Smooth muscle cell (in vitro differentiated cells): Measurements from ENCODE around the gene KRT78. TPM values are rescaled to one million over a fixed set of nuclear protein-coding genes. Genes with fewer than 3 reads are reported as not detected.

Experiments
- DNase-seq: peaks from one replicate; lab custom pipeline; 2025; ENCODE audit not compliant: unreplicated experiment; lab: John Stamatoyannopoulos, UW
- H2AFZ ChIP-seq: fragments of 200-600 bp; sonication (generic); 2 replicates; pipeline ENCODE4 v1.6.0; 2016; ENCODE audit warnings: antibody characterized with exemption, low read depth, mild to moderate bottlenecking
- H3F3A ChIP-seq: fragments of 200-600 bp; sonication (generic); 2 replicates; pipeline ENCODE4 v1.6.0; 2017; ENCODE audit warnings: antibody characterized with exemption, low read depth
- H3K27ac ChIP-seq: fragments of 200-600 bp; sonication (generic); 2 replicates; pipeline ENCODE4 v1.5.1; 2016; ENCODE audit warnings: low read depth, mild to moderate bottlenecking
- H3K27me3 ChIP-seq: fragments of 200-600 bp; sonication (generic); 2 replicates; pipeline ENCODE4 v1.6.1; 2016; ENCODE audit warnings: low read depth, mild to moderate bottlenecking
- H3K36me3 ChIP-seq: fragments of 200-600 bp; sonication (generic); 2 replicates; pipeline ENCODE4 v1.5.1; 2016; ENCODE audit warnings: low read depth
- H3K4me1 ChIP-seq: fragments of 200-600 bp; sonication (generic); 2 replicates; pipeline ENCODE4 v1.5.1; 2016; ENCODE audit warnings: low read depth
- H3K4me2 ChIP-seq: fragments of 200-600 bp; sonication (generic); 2 replicates; pipeline ENCODE4 v1.6.0; 2016; ENCODE audit warnings: mild to moderate bottlenecking
- H3K4me3 ChIP-seq: fragments of 200-600 bp; sonication (generic); 2 replicates; pipeline ENCODE4 v1.5.1; 2016; ENCODE audit warnings: mild to moderate bottlenecking
- H3K79me2 ChIP-seq: fragments of 200-600 bp; sonication (generic); 2 replicates; pipeline ENCODE4 v1.6.0; 2016; ENCODE audit warnings: low read depth, mild to moderate bottlenecking
- H3K9ac ChIP-seq: fragments of 200-600 bp; sonication (generic); 2 replicates; pipeline ENCODE4 v1.6.0; 2016; ENCODE audit warnings: low read depth
- H3K9me3 ChIP-seq: fragments of 200-600 bp; sonication (generic); replicated peaks from 2 replicates; pipeline ENCODE4 v1.5.1; 2016; ENCODE audit warnings: low read depth
- H4K20me1 ChIP-seq: fragments of 200-600 bp; sonication (generic); 2 replicates; pipeline ENCODE4 v1.6.0; 2016; ENCODE audit warnings: low read depth
- CTCF ChIP-seq: fragments of 200-600 bp; sonication (generic); IDR thresholded peaks from 2 replicates; pipeline ENCODE4 v1.5.1; 2017; ENCODE audit warnings: borderline replicate concordance, mild to moderate bottlenecking, antibody characterized with exemption; ENCODE audit not compliant: insufficient read depth, poor library complexity, severe bottlenecking
- WGBS: methylation state at CpG from one replicate; pipeline ENCODE4 v1.1.7; 2016; ENCODE audit warnings: low lambda C conversion rate; 5-methylcytosine and 5-hydroxymethylcytosine counted together
- polyA plus RNA-seq: library from polyadenylated mRNA; unstranded; fragments of >200 nt; fragmentation: Nextera tagmentation; extraction: Ambion mirVana; gene quantifications from 2 replicates; pipeline ENCODE4 v1.2.1, GENCODE V29; 2016
- total RNA-seq: library from RNA; depleted of rRNA; stranded (reverse); fragments of >200 nt; gene quantifications from 2 replicates; pipeline ENCODE4 v1.2.3, GENCODE V29; 2014

KRT78 gene
- total and polyA plus RNA-seq, 2 experiments from 2014 or later, result 1.6 to 2.7 TPM

- WGBS, result 70% methylated on average over 9 of the region's 9 CpGs
- peak overlapping the region; percentile 74 for H3K4me2 ChIP-seq
Measured at GRCh38 chr12:52836491-52837412, 12.0 kb downstream of the KRT78 start.

GRCh38 chr12:52836042-52836466, 12.7 kb downstream of the KRT78 start:
- peak; percentile 28 for DNase-seq
- Histone ChIP-seq H3K4me2 (peak overlapping the region; percentile 74), H3K27me3 (no peaks in the 10 kb centered on the region), H3F3A (peaks cover 4% of the 10 kb centered on the region), H3K9me3 (no peaks in the 10 kb centered on the region), H4K20me1 (no peaks in the 10 kb centered on the region), H3K9ac (peak overlapping the region; percentile 83), H3K79me2 (no peaks in the 10 kb centered on the region), H3K4me3 (no peak overlapping the region), H3K36me3 (no peaks in the 10 kb centered on the region), H3K4me1 (peaks cover 16% of the 10 kb centered on the region), H3K27ac (peak overlapping the region; percentile 97), H2AFZ (no peak overlapping the region)
- WGBS, result 24% methylated on average over 7 of the region's 7 CpGs
- TF ChIP-seq CTCF, result no peak

More at GRCh38 chr12:52836491-52837412, 12.0 kb downstream of the KRT78 start:
- no peak for TF ChIP-seq CTCF
- Histone ChIP-seq H3K27ac (peak overlapping the region; percentile 97), H3K9ac (peak overlapping the region; percentile 83), H3K27me3 (no peaks in the 10 kb centered on the region), H3K4me1 (peaks cover 16% of the 10 kb centered on the region), H4K20me1 (no peaks in the 10 kb centered on the region), H3K79me2 (no peaks in the 10 kb centered on the region), H3K4me3 (no peak overlapping the region), H3F3A (peaks cover 4% of the 10 kb centered on the region), H3K36me3 (no peaks in the 10 kb centered on the region), H3K9me3 (no peaks in the 10 kb centered on the region), H2AFZ (no peak overlapping the region)
- DNase-seq, result no peak

GRCh38 chr12:52835271-52836041, 13.3 kb downstream of the KRT78 start:
- H3K27ac ChIP-seq, result peak overlapping the region; percentile 97
- peaks cover 16% of the 10 kb centered on the region for H3K4me1 ChIP-seq
- 63% methylated on average over 15 of the region's 15 CpGs for WGBS
- H3K36me3 ChIP-seq, result no peaks in the 10 kb centered on the region
- no peaks in the 10 kb centered on the region for H3K9me3 ChIP-seq
- TF ChIP-seq CTCF, result no peak
- no peak overlapping the region for H2AFZ ChIP-seq
- peak overlapping the region; percentile 57 for H3K4me2 ChIP-seq
- H4K20me1 ChIP-seq, result no peaks in the 10 kb centered on the region
- no peak for DNase-seq
- H3K4me3 ChIP-seq, result no peak overlapping the region
- peak overlapping the region; percentile 67 for H3K9ac ChIP-seq
- H3K79me2 ChIP-seq, result no peaks in the 10 kb centered on the region
- peaks cover 4% of the 10 kb centered on the region for H3F3A ChIP-seq
- H3K27me3 ChIP-seq, result no peaks in the 10 kb centered on the region
